Measurements from ENCODE around the gene PWWP2B.

The PWWP2B gene

GRCh38 chr10:132420469-132420980 is 23.5 kb downstream of the PWWP2B start:
- DNase-seq (ENCODE audit: low read depth), result no peak

- no peak for DNase-seq (ENCODE audit: low read depth)
These were observed 24.2 kb downstream of the PWWP2B start for GRCh38 chr10:132420981-132421846.

DNA sequence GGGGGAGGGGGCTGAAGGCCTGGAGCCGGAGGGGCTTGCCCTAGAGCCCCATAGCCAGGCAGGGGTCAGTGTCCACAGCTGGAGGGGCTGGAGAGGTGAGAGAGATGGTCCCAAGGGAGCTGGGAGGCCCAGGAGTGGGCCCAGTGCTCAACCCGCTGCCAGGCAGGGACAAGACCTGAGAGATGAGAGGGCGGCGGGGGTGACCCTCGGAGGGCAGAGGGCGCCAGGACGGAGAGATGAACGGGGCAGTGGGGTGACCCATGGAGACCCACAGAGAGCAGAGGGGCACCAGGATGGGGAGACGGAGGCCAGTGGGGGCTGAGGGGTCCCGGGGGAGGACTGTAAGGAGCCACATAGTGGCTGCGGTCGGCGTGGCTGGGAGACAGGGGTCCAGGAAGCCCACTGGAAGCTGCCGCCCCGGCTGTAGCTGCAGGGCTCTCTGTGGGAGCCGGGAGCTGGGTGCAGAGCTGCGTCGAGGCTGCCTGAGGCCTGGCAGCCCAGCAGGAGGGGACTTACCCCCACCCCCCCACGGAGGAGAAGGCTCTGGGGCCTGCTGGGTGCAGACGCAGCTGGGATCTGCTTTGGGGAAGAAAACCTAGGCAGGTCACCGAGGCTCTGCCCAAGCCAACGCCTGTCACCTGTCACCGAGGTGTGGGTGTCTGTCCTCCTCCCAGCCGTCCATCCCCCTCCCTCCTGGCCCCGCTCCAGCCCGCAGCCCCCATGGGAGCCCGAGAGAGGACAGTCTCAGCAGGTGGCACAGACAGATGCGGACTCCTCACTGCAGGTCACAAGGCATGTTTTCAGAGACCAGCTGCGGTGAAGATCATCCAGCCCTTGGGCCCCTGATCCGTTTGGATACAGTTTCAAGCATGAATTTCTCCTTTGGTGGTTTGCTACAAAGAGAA is 25.1 kb downstream of the PWWP2B start:
- DNase-seq (ENCODE audit: low read depth), result no peak

- no peak for DNase-seq (ENCODE audit: low read depth)
These were observed 26.2 kb downstream of the PWWP2B start for GRCh38 chr10:132422903-132423825.

DNA sequence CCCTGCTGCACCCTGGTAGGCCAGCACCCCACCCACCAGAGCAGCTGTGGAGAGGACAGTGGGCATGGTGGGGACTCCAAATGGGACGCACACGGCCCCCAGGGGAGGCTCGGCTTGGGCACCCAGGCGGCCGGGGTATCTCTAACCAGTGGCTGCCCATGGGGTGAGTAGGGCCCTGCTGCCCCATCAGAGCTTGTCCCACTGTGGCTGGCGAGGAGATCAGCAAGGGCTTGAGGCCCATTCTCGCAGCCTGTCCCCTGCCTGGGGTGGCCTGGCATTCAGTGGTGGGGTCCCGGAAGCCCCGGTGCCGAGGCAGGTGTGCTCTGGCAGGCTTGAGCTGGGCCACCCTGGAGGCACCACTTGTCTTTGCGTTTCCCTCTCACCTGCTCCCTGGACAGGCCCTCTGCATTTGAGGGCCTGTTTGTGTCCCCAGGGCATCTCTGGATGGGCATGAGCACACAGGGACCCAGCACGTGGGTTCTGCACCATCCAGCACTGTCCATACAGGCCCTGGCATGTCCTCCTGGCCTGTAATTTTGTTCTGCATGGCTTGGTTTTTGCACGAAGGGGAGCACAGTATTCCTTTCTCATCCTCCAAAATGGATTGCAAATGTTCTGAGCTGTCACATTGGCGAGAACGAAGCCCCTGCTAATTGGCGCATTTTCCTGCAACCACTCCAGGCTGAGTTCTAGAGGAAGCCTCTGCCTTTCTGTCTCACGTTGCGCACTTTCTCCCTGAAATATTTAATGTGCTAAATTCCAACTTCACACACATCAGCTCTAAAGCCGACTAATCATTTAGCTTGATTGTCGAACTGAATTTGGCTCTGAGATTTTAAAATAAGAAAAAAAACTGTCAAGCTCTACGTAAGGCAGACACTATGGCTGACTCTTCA is 27.2 kb downstream of the PWWP2B start:
- no peak for DNase-seq (ENCODE audit: low read depth)

GRCh38 chr10:132425029-132425756 is 28.2 kb downstream of the PWWP2B start:
- no peak for DNase-seq (ENCODE audit: low read depth)

- DNase-seq (ENCODE audit: low read depth), result no peak
These were observed 28.8 kb downstream of the PWWP2B start for GRCh38 chr10:132425757-132426155.

GRCh38 chr10:132427006-132427771 is 30.2 kb downstream of the PWWP2B start:
- no peak for DNase-seq (ENCODE audit: low read depth)

DNA sequence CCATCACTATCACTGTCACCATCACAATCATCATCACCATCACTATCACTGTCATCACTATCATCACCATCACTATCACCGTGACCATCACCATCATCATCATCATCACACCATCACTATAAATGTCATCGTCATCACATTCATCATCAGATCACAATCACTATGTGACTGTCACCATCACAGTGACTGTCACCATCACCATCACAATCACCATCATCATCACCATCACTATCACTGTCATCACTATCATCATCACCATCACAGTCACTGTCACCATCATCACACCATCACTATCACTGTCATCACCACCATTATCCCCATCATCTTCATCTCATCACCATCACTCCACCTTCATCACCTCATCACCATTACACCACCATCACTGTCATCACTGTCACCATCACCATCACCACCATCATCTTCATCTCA is 31.0 kb downstream of the PWWP2B start:
- no peak for DNase-seq (ENCODE audit: low read depth)

DNA sequence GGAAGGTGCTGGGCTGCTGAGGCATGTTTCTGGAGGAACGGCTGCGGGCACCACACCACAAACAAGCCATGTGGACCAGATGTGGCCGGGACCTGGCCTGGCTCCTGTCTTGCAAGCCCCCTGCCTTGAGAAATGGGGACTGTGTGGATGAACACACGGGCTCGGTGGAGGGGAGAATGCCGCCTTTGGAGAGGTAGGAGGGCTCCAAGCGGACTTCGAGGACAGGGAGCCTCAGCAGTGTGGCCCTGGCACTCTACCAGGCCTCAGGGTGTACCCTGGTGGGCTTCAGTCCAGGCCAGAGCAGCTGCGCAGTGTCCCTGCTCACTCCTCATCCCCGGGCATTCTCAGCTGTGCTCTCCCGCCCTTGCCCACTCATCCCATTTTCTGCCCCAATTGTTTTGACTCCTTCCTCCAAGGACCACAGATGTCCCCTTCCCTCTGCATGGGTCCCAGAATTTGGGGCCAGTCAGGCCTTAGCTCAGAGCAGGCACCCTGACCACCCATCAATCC is 31.5 kb downstream of the PWWP2B start:
- DNase-seq (ENCODE audit: low read depth), result no peak

DNA sequence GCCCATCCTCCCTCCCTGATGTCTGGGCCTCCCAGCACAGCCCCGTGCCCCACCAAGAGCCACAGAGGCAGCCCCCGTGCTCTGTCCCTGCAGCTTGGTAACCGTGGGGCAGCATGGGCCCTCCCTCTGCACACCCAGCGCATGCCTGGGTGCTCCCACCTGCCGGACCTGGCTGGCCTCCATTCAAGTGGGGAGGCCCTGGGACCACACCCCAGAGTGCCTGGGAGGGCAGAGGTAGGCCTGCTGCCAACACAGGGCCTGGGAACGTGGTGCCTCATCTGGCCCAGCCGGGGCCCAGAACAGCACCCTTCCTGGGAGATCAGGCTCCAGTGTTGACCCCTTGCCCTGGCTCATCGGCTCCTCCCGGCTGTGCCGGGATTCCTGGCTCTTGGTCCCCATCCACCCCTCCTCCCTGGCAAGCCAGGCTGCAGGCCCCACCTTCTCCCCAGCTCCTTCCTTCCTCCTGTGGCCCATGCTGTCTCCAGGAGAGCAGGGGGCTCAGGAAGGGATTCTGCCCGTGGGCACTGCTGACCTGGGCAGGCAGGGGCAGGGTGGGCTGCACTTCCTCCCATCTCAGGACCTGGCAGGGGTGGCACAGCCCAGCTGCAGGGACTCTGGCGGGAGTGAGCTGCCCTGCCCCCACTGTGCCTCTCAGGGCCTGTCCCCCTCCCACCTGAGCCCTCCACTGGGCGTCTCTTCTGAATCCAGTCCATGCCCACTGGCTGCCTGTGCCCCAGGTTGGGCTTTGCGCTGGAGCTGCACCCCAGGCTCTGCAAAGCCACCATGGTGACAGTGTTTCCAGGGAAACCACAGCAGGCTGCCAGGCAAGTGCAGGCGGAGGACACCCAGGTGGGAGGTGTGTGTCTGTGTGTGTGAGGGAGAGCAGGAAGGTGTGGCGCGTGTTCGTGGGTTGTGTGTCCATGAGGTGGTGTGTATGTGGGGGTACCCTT is 32.6 kb downstream of the PWWP2B start:
- no peak for DNase-seq (ENCODE audit: low read depth)

GRCh38 chr10:132430231-132430743 is 33.3 kb downstream of the PWWP2B start:
- DNase-seq (ENCODE audit: low read depth), result no peak

DNA sequence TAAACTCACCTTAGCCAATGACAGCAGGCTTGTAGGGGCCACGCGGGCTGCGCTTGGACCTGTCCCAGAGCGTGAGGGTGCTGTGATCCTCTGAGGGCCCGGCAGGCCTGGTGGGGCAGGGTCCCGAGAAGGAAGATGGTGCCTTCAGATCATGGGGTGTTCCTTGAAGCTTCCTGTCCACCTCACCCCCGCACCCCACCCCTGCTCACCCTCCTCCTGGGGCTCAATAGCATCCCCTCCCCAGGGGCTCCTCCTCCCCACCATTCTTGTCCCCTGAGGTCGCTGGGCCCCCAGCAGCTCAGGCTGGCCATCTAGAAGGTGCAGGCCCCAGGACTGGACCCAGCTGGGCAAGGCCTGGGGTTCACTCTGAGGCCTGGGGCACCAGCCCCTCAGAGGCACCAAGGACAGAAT is 33.9 kb downstream of the PWWP2B start:
- DNase-seq (ENCODE audit: low read depth), result no peak

- DNase-seq (ENCODE audit: low read depth), result no peak
These were observed 34.7 kb downstream of the PWWP2B start for GRCh38 chr10:132431537-132432175.

DNA sequence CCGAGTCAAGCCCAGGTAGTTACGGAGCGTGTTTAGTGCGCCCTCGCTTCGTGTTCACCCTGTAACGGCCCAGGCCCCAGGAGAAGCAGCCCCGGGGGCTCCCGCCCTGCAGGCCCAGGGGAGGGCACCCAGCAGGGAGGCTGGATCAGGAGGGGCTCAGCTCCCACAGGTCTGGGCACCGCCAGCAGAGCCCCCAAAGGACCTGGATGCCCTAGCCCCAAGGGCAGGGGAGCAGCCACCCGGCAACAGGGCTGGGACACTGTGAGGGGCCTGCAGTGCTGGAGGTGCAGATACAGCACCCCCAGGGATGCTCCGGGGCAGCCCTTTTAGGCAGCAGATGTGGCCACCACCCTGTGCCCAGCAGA is 35.2 kb downstream of the PWWP2B start:
- DNase-seq (ENCODE audit: low read depth), result no peak

- DNase-seq (ENCODE audit: low read depth), result no peak
These were observed 36.8 kb downstream of the PWWP2B start for GRCh38 chr10:132433671-132434340.
